ENCODE measurements around the gene PPP1R3F. TPM values are rescaled to one million over a fixed set of nuclear protein-coding genes. Genes with fewer than 3 reads are reported as not detected.

PPP1R3F gene
- total and polyA plus RNA-seq, 9 of the 15 experiments (the other 6 are each of a cell fraction or from before 2014, with no cell fraction given) = 0.03 to 0.91 (median 0.43) TPM; not detected in 1

DNA sequence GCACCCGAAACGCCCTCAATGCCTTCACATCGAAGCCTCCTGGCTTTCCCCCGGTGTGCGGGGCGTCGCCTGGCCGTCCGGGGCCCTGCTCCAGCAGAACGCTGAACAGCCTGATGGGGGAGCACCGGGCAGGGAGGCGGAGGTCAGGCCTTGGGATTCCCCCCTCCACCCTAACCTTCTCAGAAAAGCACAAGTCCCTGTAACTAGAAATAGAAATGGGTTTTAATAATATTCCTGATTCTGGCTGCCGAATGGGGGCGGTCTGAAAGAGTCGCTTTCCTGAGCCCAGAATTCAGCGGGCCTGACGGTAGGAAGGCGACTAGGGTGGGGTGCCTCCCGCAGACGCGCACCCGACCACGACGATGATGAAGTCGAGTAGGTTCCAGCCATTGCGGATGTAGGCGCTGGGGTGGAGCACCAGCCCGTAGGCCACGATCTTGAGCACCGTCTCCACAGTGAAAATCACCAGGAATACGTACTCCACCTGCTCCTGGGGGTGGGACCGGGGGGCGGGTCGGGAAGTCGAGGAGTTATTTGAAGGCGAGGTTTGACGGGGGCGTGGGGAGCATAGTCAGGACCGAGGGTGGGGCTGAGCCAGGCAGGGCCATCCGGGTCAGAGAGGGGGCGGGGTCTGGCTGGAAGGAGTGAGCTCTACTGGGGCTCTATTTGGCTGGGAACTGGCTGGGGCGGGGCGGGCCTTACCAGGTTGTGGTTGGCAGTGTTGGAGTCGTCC, 38.9 kb upstream of the PPP1R3F start (continued):
- TF ChIP-seq HMGN3 (IDR thresholded peaks at IDR 0.05; ENCODE audit: borderline replicate concordance, extremely low read depth, insufficient read length, low read depth, low read length) (peak; percentile 45), NELFE (IDR thresholded peaks at IDR 0.05; ENCODE audit: insufficient read depth, insufficient read length) (no peak), PML (IDR thresholded peaks at IDR 0.05; ENCODE audit: low read length) (no peak), MAFG (tag; conservative IDR thresholded peaks at IDR 0.05) (no peak), ZNF77 (CRISPR knock-in tag; IDR thresholded peaks at IDR 0.05) (no peak), TAF9B (IDR thresholded peaks at IDR 0.05; ENCODE audit: partially characterized antibody) (no peak), GATAD2A (IDR thresholded peaks at IDR 0.05) (no peak), MBD2 (IDR thresholded peaks at IDR 0.05; ENCODE audit: borderline replicate concordance, low read depth) (no peak), PHF8 (IDR thresholded peaks at IDR 0.05; ENCODE audit: borderline replicate concordance, low read length) (peak; percentile 47; the same call in 1 of the 2 replicates), TEAD2 (tag; IDR thresholded peaks at IDR 0.05) (no peak), TBP (optimal IDR thresholded peaks at IDR 0.05; ENCODE audit: low read depth, low read length) (no peak), RBM17 (IDR thresholded peaks at IDR 0.05; ENCODE audit: borderline replicate concordance, low read depth, low read length) (no peak), NUFIP1 (IDR thresholded peaks at IDR 0.05; ENCODE audit: partially characterized antibody) (no peak), CHCHD3 (CRISPR knock-in tag; IDR thresholded peaks at IDR 0.05) (no peak), GATAD2B (IDR thresholded peaks at IDR 0.05; ENCODE audit: borderline replicate concordance) (no peak), ELF2 (CRISPR knock-in tag; IDR thresholded peaks at IDR 0.05) (no peak), SLC30A9 (CRISPR knock-in tag; IDR thresholded peaks at IDR 0.05) (no peak), ZNF717 (CRISPR knock-in tag; IDR thresholded peaks at IDR 0.05) (no peak), FOXA1 (IDR thresholded peaks at IDR 0.05; ENCODE audit: borderline replicate concordance) (no peak), ELF1 (tag; IDR thresholded peaks at IDR 0.05) (no peak), TARDBP (IDR thresholded peaks at IDR 0.05) (no peak)
- TF ChIP-seq, protein P1, sequence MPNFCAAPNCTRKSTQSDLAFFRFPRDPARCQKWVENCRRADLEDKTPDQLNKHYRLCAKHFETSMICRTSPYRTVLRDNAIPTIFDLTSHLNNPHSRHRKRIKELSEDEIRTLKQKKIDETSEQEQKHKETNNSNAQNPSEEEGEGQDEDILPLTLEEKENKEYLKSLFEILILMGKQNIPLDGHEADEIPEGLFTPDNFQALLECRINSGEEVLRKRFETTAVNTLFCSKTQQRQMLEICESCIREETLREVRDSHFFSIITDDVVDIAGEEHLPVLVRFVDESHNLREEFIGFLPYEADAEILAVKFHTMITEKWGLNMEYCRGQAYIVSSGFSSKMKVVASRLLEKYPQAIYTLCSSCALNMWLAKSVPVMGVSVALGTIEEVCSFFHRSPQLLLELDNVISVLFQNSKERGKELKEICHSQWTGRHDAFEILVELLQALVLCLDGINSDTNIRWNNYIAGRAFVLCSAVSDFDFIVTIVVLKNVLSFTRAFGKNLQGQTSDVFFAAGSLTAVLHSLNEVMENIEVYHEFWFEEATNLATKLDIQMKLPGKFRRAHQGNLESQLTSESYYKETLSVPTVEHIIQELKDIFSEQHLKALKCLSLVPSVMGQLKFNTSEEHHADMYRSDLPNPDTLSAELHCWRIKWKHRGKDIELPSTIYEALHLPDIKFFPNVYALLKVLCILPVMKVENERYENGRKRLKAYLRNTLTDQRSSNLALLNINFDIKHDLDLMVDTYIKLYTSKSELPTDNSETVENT (CRISPR knock-in tag; IDR thresholded peaks at IDR 0.05) = no peak
- TF ChIP-seq, protein P2, sequence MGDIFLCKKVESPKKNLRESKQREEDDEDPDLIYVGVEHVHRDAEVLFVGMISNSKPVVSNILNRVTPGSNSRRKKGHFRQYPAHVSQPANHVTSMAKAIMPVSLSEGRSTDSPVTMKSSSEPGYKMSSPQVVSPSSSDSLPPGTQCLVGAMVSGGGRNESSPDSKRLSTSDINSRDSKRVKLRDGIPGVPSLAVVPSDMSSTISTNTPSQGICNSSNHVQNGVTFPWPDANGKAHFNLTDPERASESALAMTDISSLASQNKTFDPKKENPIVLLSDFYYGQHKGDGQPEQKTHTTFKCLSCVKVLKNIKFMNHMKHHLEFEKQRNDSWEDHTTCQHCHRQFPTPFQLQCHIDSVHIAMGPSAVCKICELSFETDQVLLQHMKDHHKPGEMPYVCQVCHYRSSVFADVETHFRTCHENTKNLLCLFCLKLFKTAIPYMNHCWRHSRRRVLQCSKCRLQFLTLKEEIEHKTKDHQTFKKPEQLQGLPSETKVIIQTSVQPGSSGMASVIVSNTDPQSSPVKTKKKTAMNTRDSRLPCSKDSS (IDR thresholded peaks at IDR 0.05; ENCODE audit: low read depth, partially characterized antibody) = no peak
- TF ChIP-seq, protein P3, sequence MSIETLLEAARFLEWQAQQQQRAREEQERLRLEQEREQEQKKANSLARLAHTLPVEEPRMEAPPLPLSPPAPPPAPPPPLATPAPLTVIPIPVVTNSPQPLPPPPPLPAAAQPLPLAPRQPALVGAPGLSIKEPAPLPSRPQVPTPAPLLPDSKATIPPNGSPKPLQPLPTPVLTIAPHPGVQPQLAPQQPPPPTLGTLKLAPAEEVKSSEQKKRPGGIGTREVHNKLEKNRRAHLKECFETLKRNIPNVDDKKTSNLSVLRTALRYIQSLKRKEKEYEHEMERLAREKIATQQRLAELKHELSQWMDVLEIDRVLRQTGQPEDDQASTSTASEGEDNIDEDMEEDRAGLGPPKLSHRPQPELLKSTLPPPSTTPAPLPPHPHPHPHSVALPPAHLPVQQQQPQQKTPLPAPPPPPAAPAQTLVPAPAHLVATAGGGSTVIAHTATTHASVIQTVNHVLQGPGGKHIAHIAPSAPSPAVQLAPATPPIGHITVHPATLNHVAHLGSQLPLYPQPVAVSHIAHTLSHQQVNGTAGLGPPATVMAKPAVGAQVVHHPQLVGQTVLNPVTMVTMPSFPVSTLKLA (conservative IDR thresholded peaks at IDR 0.05) = peak; percentile 35 to 62; a peak in 3 of 4 replicates
- TF ChIP-seq, protein P4, sequence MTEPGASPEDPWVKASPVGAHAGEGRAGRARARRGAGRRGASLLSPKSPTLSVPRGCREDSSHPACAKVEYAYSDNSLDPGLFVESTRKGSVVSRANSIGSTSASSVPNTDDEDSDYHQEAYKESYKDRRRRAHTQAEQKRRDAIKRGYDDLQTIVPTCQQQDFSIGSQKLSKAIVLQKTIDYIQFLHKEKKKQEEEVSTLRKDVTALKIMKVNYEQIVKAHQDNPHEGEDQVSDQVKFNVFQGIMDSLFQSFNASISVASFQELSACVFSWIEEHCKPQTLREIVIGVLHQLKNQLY (CRISPR knock-in tag; conservative IDR thresholded peaks at IDR 0.05) = no peak

Data from K562 (cell line).